Brain microvascular endothelial cell (primary cell): ENCODE results near the gene PUS1.
"Not testable (repeated sequence)": the region's sequence is repeated elsewhere in the genome, so short reads cannot be mapped to it uniquely, and the experiment has no call there.

ENCODE experiments used
- DNase-seq: peaks from one replicate; pipeline ENCODE4 v3.0.0-alpha.2; 2020
- H3K27ac ChIP-seq: fragments of 250-450 bp; sonication (Bioruptor Pico); 2 replicates; pipeline ENCODE4 v1.5.1; 2020; ENCODE audit warnings: mild to moderate bottlenecking, moderate library complexity
- H3K27me3 ChIP-seq: fragments of 250-450 bp; sonication (Bioruptor Pico); replicated peaks from 2 replicates; pipeline ENCODE4 v1.5.1; 2020; ENCODE audit warnings: mild to moderate bottlenecking
- H3K36me3 ChIP-seq: fragments of 250-450 bp; sonication (Bioruptor Pico); replicated peaks from 2 replicates; pipeline ENCODE4 v1.5.1; 2020; ENCODE audit warnings: mild to moderate bottlenecking
- H3K4me3 ChIP-seq: 2 replicates; pipeline ENCODE4 v1.5.1; 2011; ENCODE audit warnings: low read depth, mild to moderate bottlenecking, control low read depth, low read length, moderate library complexity
- CTCF ChIP-seq: IDR thresholded peaks from 2 replicates; pipeline ENCODE4 v1.5.1; 2011; ENCODE audit warnings: low read depth, mild to moderate bottlenecking, moderate library complexity, low read length, control low read depth, inconsistent platforms; ENCODE audit errors: missing control alignments
- in situ Hi-C: cut with HindIII; loops from 2 replicates; pipeline ENCODE4 v1.10.0; 2017; ENCODE audit warnings: low sequenced_read_pairs, low pct_ligation_motif_present

The PUS1 gene

DNA sequence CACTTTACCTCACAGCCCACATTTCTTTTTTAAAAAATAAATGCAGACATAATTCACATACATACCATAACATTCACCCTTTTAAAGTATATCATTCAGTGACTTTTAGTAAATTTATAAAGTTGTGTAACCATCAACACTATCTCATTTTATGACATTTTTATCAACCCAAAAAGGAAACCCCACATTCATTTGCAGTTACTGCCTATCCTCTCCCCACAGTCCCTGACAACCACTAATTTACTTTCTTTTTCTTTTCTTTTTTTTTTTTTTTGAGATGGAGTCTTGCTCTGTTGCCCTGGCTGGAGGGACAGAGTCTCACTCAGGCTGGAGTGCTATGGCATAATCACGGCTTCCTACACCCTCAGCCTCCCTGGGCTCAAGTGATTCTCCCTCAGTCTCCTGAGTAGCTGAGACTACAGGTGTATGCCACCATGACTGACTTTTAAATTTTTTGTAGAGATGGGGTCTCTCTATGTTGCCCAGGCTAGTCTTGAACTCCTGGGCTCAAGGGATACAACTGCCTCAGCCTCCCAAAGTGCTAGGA is 19.2 kb downstream of the PUS1 start:
- H3K27ac ChIP-seq: no peak overlapping the region
- TF ChIP-seq CTCF: no peak
- H3K36me3 ChIP-seq: peaks cover 13% of the 10 kb centered on the region
- in situ Hi-C loops: no loop called here
- H3K27me3 ChIP-seq: no peaks in the 10 kb centered on the region
- no peak for DNase-seq
- H3K4me3 ChIP-seq: no peak overlapping the region

- peak overlapping the region; percentile 81 for H3K4me3 ChIP-seq
- DNase-seq, H3K27me3 ChIP-seq, in situ Hi-C loops, H3K36me3 ChIP-seq: not testable (repeated sequence)
- peak overlapping the region; percentile 34 for H3K27ac ChIP-seq
Observed at GRCh38 chr12:131948713-131949430, 19.8 kb downstream of the PUS1 start.

- no peak for TF ChIP-seq CTCF
- in situ Hi-C loops: no loop called here
- peak within 1 kb of the TSS; percentile 57 for H3K27ac ChIP-seq
- no peaks in the 10 kb centered on the region for H3K27me3 ChIP-seq
- peaks cover 1% of the 10 kb centered on the region for H3K36me3 ChIP-seq
- peak within 1 kb of the TSS; percentile 81 for H3K4me3 ChIP-seq
- DNase-seq: peak; percentile 86
Observed at GRCh38 chr12:131949431-131950181, 20.5 kb downstream of the PUS1 start, which contains the start of gene EP400. Gene EP400, plus strand, starts transcription at chr12:131949942. Its CDS starts 10,678 bp downstream, at chr12:131960620.

DNA sequence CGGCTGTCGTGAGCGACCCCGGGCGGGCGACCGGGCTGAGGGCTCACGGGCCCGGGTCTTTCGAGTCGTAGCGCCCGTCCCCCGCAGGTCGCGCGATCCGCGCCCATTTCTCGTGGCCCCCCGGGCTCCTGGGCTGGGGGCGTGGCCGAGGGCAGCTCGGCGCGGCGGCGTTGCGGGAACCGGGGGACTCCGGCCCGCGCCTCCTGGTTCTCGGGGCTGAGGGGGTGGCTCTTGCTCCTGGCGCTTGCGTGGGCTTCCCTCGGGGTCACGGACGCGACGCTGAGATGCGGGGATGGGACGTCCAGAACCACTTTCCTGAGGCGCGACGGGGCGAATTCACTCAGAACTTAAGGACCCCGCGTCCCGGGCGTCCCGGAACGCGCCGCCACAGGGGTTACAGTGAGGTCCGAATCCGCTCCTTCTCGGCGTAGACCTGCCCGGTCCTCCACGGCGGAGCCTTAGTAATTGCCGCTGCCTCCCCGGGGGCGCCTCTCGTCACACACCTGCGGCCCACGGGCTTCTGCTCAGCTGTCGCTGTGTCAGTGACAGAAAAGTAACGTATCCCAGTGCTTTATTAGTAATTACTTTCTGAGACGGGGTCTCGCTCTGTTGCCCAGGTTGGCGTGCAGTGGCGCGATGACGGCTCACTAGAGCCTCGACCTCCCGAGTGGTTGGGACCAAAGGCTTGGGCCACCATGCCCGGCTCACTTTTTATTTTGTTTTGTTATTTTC is 21.3 kb downstream of the PUS1 start:
- Histone ChIP-seq H3K27ac (peak overlapping the region; percentile 57), H3K4me3 (peak overlapping the region; percentile 81), H3K36me3 (no peaks in the 10 kb centered on the region), H3K27me3 (no peaks in the 10 kb centered on the region)
- in situ Hi-C loops: no loop called here
- TF ChIP-seq CTCF: no peak
- no peak for DNase-seq

- in situ Hi-C loops, H3K27me3 ChIP-seq, H3K36me3 ChIP-seq, DNase-seq, H3K4me3 ChIP-seq, H3K27ac ChIP-seq: not testable (repeated sequence)
Observed at GRCh38 chr12:131953810-131954209, 24.7 kb downstream of the PUS1 start.

GRCh38 chr12:131954460-131954859 is 25.4 kb downstream of the PUS1 start:
- in situ Hi-C loops, H3K27me3 ChIP-seq, H3K27ac ChIP-seq, H3K36me3 ChIP-seq, H3K4me3 ChIP-seq, DNase-seq: not testable (repeated sequence)

- Histone ChIP-seq H3K4me3 (no peak overlapping the region), H3K27ac (no peak overlapping the region), H3K27me3 (no peaks in the 10 kb centered on the region), H3K36me3 (peaks cover 5% of the 10 kb centered on the region)
- in situ Hi-C loops: no loop called here
- DNase-seq: no peak
- TF ChIP-seq CTCF: no peak
Observed at GRCh38 chr12:131959116-131959515, 30.0 kb downstream of the PUS1 start.
